ENCODE results near the gene MBD3L2.
"Not testable (repeated sequence)": the region's sequence is repeated elsewhere in the genome, so short reads cannot be mapped to it uniquely, and the experiment has no call there.

The MBD3L2 gene

DNA sequence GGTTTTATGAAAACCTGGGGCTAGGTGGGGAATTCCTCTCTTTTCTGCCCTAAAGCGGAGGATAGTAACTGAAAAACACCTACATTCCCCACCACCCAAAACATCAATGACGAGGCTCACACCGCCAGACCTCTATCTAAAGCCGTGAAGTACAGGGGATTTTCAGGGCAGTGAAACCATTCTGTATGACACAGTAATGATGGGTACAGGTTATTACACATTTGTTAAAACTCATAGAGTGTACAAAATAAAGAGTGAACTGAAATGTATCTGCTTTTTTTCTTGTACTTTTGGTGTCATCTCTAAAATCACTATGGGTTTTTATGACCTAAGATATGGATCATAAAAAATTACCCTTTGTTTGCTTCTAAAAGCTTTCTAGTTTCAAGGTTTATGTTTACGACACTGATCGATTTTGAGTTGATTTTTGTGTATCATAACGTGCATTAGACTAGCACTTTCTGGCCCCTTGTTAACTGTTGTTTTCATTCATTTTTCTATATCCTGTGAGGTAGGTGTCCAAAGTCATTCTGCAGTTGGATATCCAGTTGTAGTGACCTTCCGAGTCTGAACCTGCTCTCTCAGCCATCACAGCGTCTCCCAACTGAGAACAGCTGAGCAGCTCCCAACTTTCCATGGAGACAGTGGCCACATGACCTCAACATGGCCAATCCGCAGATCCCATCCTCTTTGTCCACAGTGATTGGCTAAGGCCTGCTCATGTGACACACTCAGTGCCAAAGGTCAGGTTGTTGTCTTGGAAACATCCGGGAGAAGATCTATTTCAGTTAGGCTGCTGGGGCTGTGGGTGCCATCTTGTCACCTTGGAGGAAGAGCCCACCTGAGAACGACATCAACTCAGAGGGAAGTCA is 38.2 kb upstream of the MBD3L2 start:
- TF ChIP-seq CTCF (IDR thresholded peaks at IDR 0.05; ENCODE audit: borderline replicate concordance, control extremely low read depth, extremely low read depth, insufficient read depth, missing control alignments) = no peak
- DNase-seq (ENCODE audit: low spot score) = peak; percentile 52
- in situ Hi-C loops (cut with MboI; ENCODE audit: low sequenced_read_pairs, unreplicated experiment) = no loop called here

DNA sequence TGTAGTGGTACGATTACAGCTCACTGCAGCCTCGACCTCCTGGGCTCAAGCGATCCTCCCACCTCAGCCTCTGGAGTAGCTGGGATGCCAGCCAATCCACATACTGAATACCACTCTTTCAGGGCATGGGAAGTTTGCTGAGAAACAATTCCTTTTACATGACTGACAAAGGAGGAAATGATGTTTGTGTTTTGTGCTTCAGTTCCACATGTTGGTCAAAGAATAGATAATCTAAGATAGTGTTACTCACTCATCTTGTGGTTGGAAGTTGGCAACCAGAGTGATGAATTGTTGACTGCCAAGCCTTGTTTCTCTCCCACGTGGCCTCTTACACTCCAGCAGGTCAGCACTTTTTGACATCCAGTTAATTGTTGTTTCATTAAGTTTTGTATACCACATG is 35.4 kb upstream of the MBD3L2 start:
- no peak for TF ChIP-seq CTCF (IDR thresholded peaks at IDR 0.05; ENCODE audit: borderline replicate concordance, control extremely low read depth, extremely low read depth, insufficient read depth, missing control alignments)
- in situ Hi-C loops (cut with MboI; ENCODE audit: low sequenced_read_pairs, unreplicated experiment) = no loop called here
- peak; percentile 45 for DNase-seq (ENCODE audit: low spot score)

DNA sequence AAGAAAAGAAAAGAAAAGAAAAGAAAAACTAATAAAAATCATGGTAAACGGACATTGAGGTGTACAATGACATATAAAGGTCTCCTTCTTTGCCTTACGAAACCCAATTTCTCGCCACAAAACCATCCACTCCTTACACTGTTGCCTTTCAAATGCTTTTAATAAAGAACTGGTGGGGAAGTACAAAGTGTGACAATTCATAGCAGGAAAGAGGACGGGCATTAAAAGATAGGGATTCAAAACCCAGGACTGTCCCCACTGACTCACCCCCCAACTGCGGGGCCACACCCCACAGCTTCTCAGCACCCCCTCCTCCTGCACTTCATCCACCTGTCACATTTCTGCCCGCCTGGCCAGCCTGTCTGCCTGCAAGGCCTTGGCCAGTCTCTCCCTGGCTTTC is 30.3 kb upstream of the MBD3L2 start:
- DNase-seq (ENCODE audit: low spot score) = no peak
- TF ChIP-seq CTCF (IDR thresholded peaks at IDR 0.05; ENCODE audit: borderline replicate concordance, control extremely low read depth, extremely low read depth, insufficient read depth, missing control alignments) = no peak
- in situ Hi-C loops (cut with MboI; ENCODE audit: low sequenced_read_pairs, unreplicated experiment) = no loop called here

DNA sequence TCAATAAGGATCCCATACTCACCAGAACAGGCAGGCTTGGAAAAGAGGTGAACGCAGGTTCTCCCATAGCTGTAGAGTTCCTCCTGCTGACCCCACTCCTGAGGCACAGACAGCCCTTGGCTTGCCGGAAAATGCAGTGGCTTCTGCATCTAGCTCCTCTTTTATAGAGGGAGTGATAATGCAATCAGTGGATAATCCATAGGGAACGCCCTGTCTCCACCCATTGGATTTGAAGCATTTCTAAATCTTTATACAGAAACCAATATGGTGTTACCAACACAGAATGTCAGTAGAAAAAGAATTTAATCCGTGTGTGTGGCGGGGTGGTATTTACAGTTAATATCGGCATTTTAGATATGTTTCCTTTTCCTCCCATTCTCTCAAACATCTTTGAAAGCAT is 27.8 kb upstream of the MBD3L2 start, which contains the start of gene MBD3L2B:
MBD3L2B (minus strand) TSS at position 101 of the 400 bp plus-strand sequence; CDS start at position 67, 34 bp downstream.
- DNase-seq (ENCODE audit: low spot score); in situ Hi-C loops (cut with MboI; ENCODE audit: low sequenced_read_pairs, unreplicated experiment): not testable (repeated sequence)

- in situ Hi-C loops (cut with MboI; ENCODE audit: low sequenced_read_pairs, unreplicated experiment); DNase-seq (ENCODE audit: low spot score): not testable (repeated sequence)
Measured at GRCh38 chr19:7028790-7029189, 20.3 kb upstream of the MBD3L2 start.

- in situ Hi-C loops (cut with MboI; ENCODE audit: low sequenced_read_pairs, unreplicated experiment); DNase-seq (ENCODE audit: low spot score): not testable (repeated sequence)
Measured at GRCh38 chr19:7030278-7030677, 18.8 kb upstream of the MBD3L2 start, which contains the start of gene MBD3L5. TSS of gene MBD3L5 (plus strand) at chr19:7030578. CDS start at chr19:7030612, 34 bp downstream.

- DNase-seq (ENCODE audit: low spot score); in situ Hi-C loops (cut with MboI; ENCODE audit: low sequenced_read_pairs, unreplicated experiment): not testable (repeated sequence)
Measured at GRCh38 chr19:7040079-7040478, 9.0 kb upstream of the MBD3L2 start, which contains the start of gene MBD3L4. TSS of gene MBD3L4 (minus strand) at chr19:7040179. CDS start at chr19:7040144, 35 bp downstream.

GRCh38 chr19:7041563-7041962 is 7.6 kb upstream of the MBD3L2 start:
- DNase-seq (ENCODE audit: low spot score); in situ Hi-C loops (cut with MboI; ENCODE audit: low sequenced_read_pairs, unreplicated experiment): not testable (repeated sequence)

DNA sequence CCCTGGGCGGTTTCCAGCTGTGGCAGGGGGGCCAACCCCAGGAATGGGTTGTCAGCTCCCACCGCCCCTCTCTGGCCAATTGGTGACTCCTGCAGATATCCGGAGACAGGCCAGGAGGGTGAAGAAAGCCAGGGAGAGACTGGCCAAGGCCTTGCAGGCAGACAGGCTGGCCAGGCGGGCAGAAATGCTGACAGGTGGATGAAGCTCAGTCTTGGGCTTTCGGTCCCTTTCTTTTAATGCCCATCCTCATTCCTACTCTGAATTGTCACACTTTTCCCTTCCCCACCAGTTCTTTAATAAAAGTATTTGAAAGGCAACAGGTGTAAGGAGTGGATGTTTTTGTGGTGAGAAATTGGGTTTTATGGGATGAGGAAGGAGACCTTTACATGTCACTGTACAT is 2.3 kb downstream of the MBD3L2 start:
- DNase-seq (ENCODE audit: low spot score); in situ Hi-C loops (cut with MboI; ENCODE audit: low sequenced_read_pairs, unreplicated experiment): not testable (repeated sequence)

- in situ Hi-C loops (cut with MboI; ENCODE audit: low sequenced_read_pairs, unreplicated experiment) = not testable (repeated sequence)
Measured at GRCh38 chr19:7052896-7053295, 3.8 kb downstream of the MBD3L2 start.

DNA sequence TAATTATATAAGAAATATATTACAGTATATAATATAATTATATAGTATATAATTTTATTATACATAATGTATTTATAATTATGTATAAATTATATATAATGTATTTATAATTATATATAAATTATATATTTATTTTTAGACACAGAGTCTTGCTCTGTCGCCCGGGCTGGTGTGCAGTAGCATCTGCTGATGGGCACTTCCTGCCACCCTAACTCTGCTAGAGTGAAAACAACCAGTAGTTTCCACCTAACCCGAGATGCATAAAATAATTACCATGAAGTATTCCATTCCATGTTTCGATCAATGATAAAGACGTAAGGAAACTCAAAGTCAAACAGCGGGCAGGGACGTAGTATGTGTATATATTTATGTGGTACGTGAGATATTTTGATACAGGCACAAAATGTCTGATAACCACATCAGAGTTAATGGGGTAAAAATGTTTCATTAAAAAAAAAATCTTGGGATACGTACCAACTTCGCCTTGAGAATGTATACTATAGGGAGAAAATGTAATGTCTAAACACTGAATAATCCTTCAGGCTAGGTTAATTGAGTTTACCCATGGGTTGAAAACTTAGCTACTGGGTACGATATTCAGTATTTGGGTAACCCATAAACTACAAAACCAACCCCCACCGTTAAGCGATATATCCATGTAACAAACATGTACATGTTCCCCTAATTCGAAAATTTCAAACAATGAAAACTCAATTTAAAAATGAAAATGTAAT is 5.7 kb downstream of the MBD3L2 start:
- in situ Hi-C loops (cut with MboI; ENCODE audit: low sequenced_read_pairs, unreplicated experiment); DNase-seq (ENCODE audit: low spot score): not testable (repeated sequence)

More at GRCh38 chr19:7052896-7053295, 3.8 kb downstream of the MBD3L2 start:
- DNase-seq (ENCODE audit: low spot score) = not testable (repeated sequence)

GRCh38 chr19:7055679-7056078 is 6.6 kb downstream of the MBD3L2 start:
- in situ Hi-C loops (cut with MboI; ENCODE audit: low sequenced_read_pairs, unreplicated experiment); DNase-seq (ENCODE audit: low spot score): not testable (repeated sequence)

GRCh38 chr19:7056371-7056770 is 7.2 kb downstream of the MBD3L2 start:
- in situ Hi-C loops (cut with MboI; ENCODE audit: low sequenced_read_pairs, unreplicated experiment); DNase-seq (ENCODE audit: low spot score): not testable (repeated sequence)

- DNase-seq (ENCODE audit: low spot score); in situ Hi-C loops (cut with MboI; ENCODE audit: low sequenced_read_pairs, unreplicated experiment): not testable (repeated sequence)
Measured at GRCh38 chr19:7058576-7058975, 9.5 kb downstream of the MBD3L2 start, which contains the start of gene MBD3L3. TSS of gene MBD3L3 (minus strand) at chr19:7058676. CDS start at chr19:7058605, 71 bp downstream.

All from GM13976 (cell line).